Ammon's horn (tissue), 1 donor: Measurements from ENCODE around the gene KRT23.
"Not testable (repeated sequence)": the region's sequence is repeated elsewhere in the genome, so short reads cannot be mapped to it uniquely, and the experiment has no call there.

Experiments used
- DNase-seq: peaks from one replicate; pipeline ENCODE4 v3.0.0-alpha.2; 2016; ENCODE audit warnings: low spot score

The KRT23 gene

DNA sequence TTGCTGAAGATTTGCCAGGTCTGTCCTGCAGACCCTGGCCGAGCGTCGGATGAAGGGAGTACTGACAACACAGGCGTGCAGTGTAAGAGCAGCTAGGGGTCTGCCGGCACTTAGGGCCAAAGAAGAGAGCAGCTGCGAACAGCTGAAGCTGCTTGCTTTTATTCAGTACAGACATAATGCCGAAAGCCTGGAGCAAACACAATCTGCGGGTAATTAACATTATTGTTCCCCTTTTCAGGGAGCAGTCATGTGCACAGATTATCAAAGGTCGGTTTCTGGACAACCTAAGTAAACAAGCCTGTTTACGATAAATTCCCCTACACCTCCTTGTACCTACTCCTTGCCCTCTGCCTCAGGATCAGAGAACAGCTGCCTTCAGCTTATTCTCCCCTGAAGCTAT is 12.0 kb upstream of the KRT23 start:
- no peak for DNase-seq

- DNase-seq: no peak
These were observed 10.5 kb upstream of the KRT23 start for GRCh38 chr17:40947929-40948328.

DNA sequence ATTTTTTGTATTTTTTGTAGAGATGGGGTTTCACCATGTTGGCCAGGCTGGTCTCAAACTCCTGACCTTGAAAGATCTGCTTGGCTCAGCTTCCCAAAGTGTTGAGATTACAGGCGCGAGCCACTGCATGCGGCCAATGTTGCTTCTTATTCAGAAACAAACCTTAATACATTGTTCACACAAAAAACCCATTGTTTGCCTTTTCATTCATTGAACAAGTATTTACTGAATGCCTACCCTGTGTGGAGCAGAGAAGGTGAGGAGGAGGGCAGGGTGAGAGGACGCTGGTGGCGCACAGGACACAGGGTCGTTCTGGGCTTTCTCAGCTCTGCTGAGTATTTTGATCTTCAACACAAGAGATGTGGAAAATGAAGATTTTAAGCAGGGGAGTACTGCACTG is 8.0 kb upstream of the KRT23 start:
- no peak for DNase-seq

DNA sequence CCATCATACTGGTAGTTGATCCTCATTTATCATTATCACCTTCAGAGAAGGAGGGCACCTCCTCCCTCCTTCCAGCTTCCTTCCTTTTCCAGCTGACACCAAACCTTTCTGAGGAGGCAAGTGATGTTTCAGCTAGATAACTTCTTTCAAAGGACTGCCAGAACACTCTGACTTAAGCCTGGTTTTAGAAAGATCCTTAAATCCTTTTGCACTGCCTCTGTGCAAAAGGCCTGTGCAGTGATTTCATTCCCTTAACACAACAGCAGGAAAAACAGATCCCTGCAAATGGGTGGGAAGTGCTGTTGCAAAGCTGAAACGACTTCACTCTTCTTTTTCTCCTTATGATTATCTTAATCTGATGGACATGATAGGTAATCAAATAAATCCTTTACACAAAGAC is 7.1 kb upstream of the KRT23 start:
- no peak for DNase-seq

- no peak for DNase-seq
These were observed 5.1 kb upstream of the KRT23 start for GRCh38 chr17:40942553-40942952.

- no peak for DNase-seq
These were observed 2.8 kb upstream of the KRT23 start for GRCh38 chr17:40940266-40940665.

GRCh38 chr17:40938981-40939380 is 1.5 kb upstream of the KRT23 start:
- DNase-seq: no peak

DNA sequence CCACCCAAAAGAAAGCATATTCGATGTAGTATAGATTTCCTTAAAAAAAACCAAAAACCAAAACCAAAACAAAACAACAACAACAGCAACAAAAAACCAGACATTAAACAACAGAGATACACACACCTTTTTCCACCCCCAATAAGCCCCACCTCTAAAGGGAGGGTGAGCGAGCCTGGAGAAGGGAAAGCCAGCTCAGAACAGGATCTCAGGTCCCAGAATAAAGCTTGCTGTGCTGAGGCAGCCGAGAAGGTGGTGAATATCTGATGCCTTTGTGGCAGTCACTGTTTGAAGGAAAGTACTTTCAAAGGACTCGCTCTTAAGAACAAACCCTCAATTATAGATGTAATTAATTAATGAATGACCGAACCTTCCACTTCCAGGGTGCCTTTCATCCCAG is 470 bp downstream of the KRT23 start:
- DNase-seq: no peak

GRCh38 chr17:40936437-40936971 is 942 bp downstream of the KRT23 start:
- DNase-seq: no peak

- DNase-seq: no peak
These were observed 1.8 kb downstream of the KRT23 start for GRCh38 chr17:40935624-40936023.

- DNase-seq: no peak
These were observed 4.8 kb downstream of the KRT23 start for GRCh38 chr17:40932608-40933007.

- no peak for DNase-seq
These were observed 6.1 kb downstream of the KRT23 start for GRCh38 chr17:40931311-40931710.

- DNase-seq: no peak
These were observed 11.1 kb downstream of the KRT23 start for GRCh38 chr17:40926341-40926740.

DNA sequence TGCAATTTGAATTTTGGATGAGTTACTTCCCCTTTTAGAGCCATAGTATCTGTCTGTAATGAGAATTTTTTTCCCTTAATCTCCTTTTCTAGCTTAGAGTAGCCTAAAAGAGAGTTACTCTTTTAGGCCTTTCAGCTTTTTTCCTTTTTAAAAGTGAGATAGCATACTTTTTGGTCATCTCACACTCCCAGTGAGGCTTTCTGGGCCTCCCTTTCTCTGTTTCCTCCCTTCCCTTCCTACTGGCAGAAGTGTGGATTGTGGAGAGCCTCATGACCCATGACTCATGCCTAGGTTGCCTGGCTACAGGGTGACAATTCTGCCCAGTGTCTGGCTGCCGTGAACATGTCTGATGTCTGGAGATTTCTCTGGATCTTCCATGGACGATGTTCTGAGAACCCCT is 15.2 kb downstream of the KRT23 start:
- DNase-seq: peak; percentile 48

DNA sequence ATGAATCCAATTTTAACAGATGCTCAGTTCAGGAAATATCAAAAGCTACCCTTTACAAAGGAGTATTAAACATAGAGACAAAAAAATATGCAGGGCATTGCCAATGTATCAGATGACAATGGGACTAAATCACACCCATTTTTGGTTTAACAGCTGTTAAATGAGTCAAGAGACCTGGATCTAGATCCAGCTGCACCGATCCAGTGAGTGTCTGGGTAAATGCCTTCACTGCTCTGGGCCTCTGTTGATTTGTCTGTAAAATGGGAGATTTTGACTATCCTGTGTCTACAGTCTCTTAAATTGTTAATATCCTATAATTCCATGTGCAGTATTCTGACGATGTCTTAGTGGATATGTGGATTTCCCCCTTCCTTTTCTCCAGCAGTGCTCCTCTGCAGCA is 16.4 kb downstream of the KRT23 start:
- no peak for DNase-seq

DNA sequence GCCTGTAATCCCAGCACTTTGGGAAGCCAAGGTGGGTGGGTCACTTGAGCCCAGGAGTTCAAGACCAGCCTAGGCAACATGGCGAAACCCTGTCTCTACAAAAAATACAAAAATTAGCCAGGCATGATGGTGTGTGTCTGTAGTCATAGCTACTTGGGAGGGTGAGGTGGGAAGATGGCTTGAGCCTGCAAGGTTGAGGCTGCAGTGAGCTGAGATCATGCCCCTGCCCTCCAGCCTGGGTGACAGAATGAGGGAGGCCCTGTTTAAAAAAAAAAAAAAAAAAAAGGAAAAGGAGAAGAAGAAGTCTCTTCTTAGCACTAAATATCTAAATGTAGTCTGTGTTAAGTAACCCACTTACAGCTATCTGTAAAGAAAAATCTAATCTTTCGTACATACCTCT is 20.3 kb downstream of the KRT23 start:
- DNase-seq: not testable (repeated sequence)

- no peak for DNase-seq
These were observed 21.1 kb downstream of the KRT23 start for GRCh38 chr17:40916366-40916765.

DNA sequence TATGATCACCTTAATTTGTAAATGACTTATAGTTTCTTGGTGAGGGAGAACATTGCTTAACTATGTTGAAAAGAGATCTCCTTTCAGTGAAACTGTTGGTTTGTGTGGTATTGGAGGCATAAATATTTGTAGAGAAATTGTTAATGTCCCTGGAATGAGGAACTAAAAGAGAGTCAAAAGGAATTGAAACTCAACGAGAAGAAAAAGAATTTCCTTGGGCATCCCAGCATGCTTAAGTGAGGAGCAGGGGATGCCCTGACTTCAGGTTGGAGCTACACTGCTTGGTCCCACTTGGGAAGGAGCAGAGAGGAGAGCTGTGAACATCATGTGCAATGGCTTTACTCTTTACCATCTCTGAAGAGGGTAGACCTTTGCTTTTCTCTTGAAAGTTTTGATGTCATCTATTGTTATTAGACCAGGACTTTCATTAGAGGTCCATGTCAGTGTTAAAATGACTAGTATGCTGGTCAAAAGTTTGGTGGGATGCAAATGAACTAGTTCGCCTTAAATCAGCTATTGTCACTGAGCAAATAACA is 21.7 kb downstream of the KRT23 start:
- DNase-seq: no peak

DNA sequence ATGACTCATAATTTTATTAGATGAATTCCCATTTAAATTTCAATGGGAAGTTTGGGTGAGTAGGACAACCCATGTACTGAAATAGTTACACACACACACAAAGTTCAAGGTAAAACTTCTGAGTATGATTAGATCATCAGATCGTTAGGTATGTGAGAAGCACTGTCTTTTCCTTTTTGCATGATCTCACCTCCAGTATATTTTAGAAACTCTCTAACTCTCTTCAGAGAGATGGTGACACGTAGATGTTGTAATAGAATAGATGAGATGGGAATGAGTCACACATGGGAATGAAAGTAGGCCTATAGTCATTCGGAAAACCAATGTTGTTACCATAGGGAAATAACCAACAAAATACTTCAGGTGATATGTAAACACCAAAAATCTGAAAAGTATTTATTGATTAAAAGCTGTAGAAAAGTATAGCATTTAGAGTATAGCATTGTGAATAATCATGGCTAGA is 22.2 kb downstream of the KRT23 start:
- no peak for DNase-seq

GRCh38 chr17:40914075-40914855 is 23.2 kb downstream of the KRT23 start:
- DNase-seq: no peak

GRCh38 chr17:40912486-40913210 is 24.8 kb downstream of the KRT23 start:
- no peak for DNase-seq

DNA sequence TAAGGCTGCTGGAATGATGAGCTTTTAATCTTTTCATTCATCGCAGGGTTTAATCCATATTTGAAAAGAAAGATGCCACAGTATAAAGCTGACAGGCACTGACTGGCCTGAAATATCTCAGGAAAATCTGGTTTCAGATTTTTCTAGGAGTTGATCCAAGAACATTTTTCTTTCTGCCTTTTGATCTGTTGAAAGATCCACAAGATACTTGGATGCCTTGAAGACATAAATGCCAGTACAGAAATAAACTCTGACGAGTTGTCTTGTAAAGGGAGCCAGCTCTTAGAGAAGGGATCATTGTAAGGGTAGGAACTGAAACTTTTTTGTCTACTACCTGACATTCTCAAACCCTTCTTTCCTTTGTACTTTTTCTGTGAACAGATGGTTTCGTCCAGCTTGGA is 27.0 kb downstream of the KRT23 start:
- DNase-seq: no peak

DNA sequence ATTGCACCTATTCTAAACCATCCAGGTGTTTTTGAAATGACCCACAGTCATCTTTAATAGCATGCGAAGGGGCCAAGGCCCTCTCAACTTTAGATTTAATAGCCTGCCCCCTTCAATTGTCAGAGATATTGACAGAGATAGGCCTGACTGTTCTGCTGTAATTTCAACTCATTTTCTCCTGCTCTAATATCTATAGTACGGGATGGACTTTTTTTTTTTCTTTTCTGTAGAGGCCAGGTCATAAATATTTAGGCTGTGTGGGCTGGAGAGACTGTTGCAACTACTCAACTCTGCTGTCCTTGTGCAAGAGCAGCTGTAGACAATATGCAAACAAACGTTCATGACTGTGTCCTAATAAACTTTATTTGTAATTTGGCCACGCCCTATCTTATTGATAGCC is 27.7 kb downstream of the KRT23 start:
- DNase-seq: no peak
